Spinal cord (tissue), 10 donors: Measurements from ENCODE around the gene LIPH. TPM values are rescaled to one million over a fixed set of nuclear protein-coding genes. Genes with fewer than 3 reads are reported as not detected.

ENCODE experiments used
- DNase-seq, 6 donors: peaks; one replicate each; pipeline versions ENCODE4 v3.0.0 to v3.0.0-alpha.2; 2013 to 2015; ENCODE audit warnings: low spot score in 6 of 6, low read depth in 4 of 6
- H3K27ac ChIP-seq: one replicate; pipeline ENCODE4 v1.5.1; 2013; ENCODE audit warnings: low read depth, low read length, control low read depth
- H3K27me3 ChIP-seq: one replicate; pipeline ENCODE4 v1.6.1; 2013; ENCODE audit warnings: low read length; ENCODE audit not compliant: control insufficient read depth, insufficient read depth
- H3K36me3 ChIP-seq: one replicate; pipeline ENCODE4 v1.6.1; 2013; ENCODE audit warnings: low read length; ENCODE audit not compliant: control insufficient read depth, insufficient read depth
- H3K4me1 ChIP-seq: one replicate; pipeline ENCODE4 v1.6.1; 2013; ENCODE audit warnings: low read length; ENCODE audit not compliant: control insufficient read depth, insufficient read depth
- H3K4me3 ChIP-seq: one replicate; pipeline ENCODE4 v1.5.1; 2013; ENCODE audit warnings: low read depth, low read length, control low read depth
- H3K9me3 ChIP-seq: one replicate; pipeline ENCODE4 v1.6.1; 2013; ENCODE audit warnings: low read length; ENCODE audit not compliant: control insufficient read depth, insufficient read depth
- WGBS: methylation state at CpG from one replicate; pipeline ENCODE4 v1.1.5; 2013; ENCODE audit warnings: missing lambda C conversion rate; ENCODE audit not compliant: insufficient coverage; 5-methylcytosine and 5-hydroxymethylcytosine counted together
- polyA plus RNA-seq, 2 donors: library from polyadenylated mRNA; unstranded; fragments of 120-200 nt; gene quantifications; one replicate each; pipeline ENCODE4 v1.2.1, GENCODE V29; 2013; ENCODE audit not compliant: insufficient read length in 2 of 2
- total RNA-seq, 2 donors: library from RNA; depleted of rRNA in 1 of 2; stranded (reverse); fragments of 120-200 nt in 1 of 2; fragments of >200 nt in 1 of 2; gene quantifications; one replicate each; pipeline versions ENCODE4 v1.2.3 to v1.2.4, GENCODE V29; 2013 to 2014
- donor health status: healthy.

LIPH gene
- total and polyA plus RNA-seq, 4 donors = 0.08 to 0.61 (median 0.22) TPM

GRCh38 chr3:185526349-185526951 lies 25.9 kb downstream of the LIPH start:
- no peaks in the 10 kb centered on the region for H3K9me3 ChIP-seq
- H3K27ac ChIP-seq = no peak overlapping the region
- H3K36me3 ChIP-seq = no peaks in the 10 kb centered on the region
- DNase-seq = no peak
- no peaks in the 10 kb centered on the region for H3K27me3 ChIP-seq
- WGBS = no CpG with 5 or more reads among the region's 2 CpGs
- no peaks in the 10 kb centered on the region for H3K4me1 ChIP-seq
- H3K4me3 ChIP-seq = no peak overlapping the region

- Histone ChIP-seq H3K9me3 (no peaks in the 10 kb centered on the region), H3K4me1 (no peaks in the 10 kb centered on the region), H3K4me3 (no peak overlapping the region), H3K36me3 (no peaks in the 10 kb centered on the region), H3K27ac (no peak overlapping the region), H3K27me3 (no peaks in the 10 kb centered on the region)
- no peak for DNase-seq
- WGBS = 78% methylated on average over 4 of the region's 7 CpGs
Measured at GRCh38 chr3:185521349-185522138, 30.8 kb downstream of the LIPH start.

GRCh38 chr3:185519021-185519420 lies 33.4 kb downstream of the LIPH start:
- Histone ChIP-seq H3K4me3 (no peak overlapping the region), H3K4me1 (no peaks in the 10 kb centered on the region), H3K36me3 (no peaks in the 10 kb centered on the region), H3K27ac (no peak overlapping the region), H3K27me3 (no peaks in the 10 kb centered on the region), H3K9me3 (no peaks in the 10 kb centered on the region)
- WGBS = 86% methylated on average over 2 of the region's 5 CpGs
- no peak for DNase-seq

- no peak for DNase-seq
- Histone ChIP-seq H3K36me3 (no peaks in the 10 kb centered on the region), H3K4me1 (no peaks in the 10 kb centered on the region), H3K4me3 (no peak overlapping the region), H3K9me3 (no peaks in the 10 kb centered on the region), H3K27ac (no peak overlapping the region), H3K27me3 (no peaks in the 10 kb centered on the region)
- no CpG with 5 or more reads among the region's 2 CpGs for WGBS
Measured at GRCh38 chr3:185517387-185518130, 34.8 kb downstream of the LIPH start.

- Histone ChIP-seq H3K27me3 (no peaks in the 10 kb centered on the region), H3K4me3 (no peak overlapping the region), H3K27ac (no peak overlapping the region), H3K9me3 (no peaks in the 10 kb centered on the region), H3K4me1 (no peaks in the 10 kb centered on the region), H3K36me3 (no peaks in the 10 kb centered on the region)
- 95% methylated on average over 2 of the region's 4 CpGs for WGBS
- DNase-seq = no peak
Measured at GRCh38 chr3:185511711-185512110, 40.7 kb downstream of the LIPH start.

- H3K4me1 ChIP-seq = no peaks in the 10 kb centered on the region
- H3K9me3 ChIP-seq = no peaks in the 10 kb centered on the region
- WGBS = 74% methylated on average over 16 of the region's 19 CpGs
- DNase-seq = no peak
- no peak overlapping the region for H3K4me3 ChIP-seq
- H3K27ac ChIP-seq = no peak overlapping the region
- no peaks in the 10 kb centered on the region for H3K36me3 ChIP-seq
- no peaks in the 10 kb centered on the region for H3K27me3 ChIP-seq
Measured at GRCh38 chr3:185508335-185508991, 43.9 kb downstream of the LIPH start.

- no peaks in the 10 kb centered on the region for H3K27me3 ChIP-seq
- no peaks in the 10 kb centered on the region for H3K36me3 ChIP-seq
- DNase-seq = no peak
- WGBS = 86% methylated on average over 1 of the region's 6 CpGs
- no peaks in the 10 kb centered on the region for H3K9me3 ChIP-seq
- H3K4me3 ChIP-seq = no peak overlapping the region
- no peaks in the 10 kb centered on the region for H3K4me1 ChIP-seq
- H3K27ac ChIP-seq = no peak overlapping the region
Measured at GRCh38 chr3:185507883-185508282, 44.5 kb downstream of the LIPH start.

GRCh38 chr3:185504636-185505035 lies 47.8 kb downstream of the LIPH start:
- Histone ChIP-seq H3K27me3 (no peaks in the 10 kb centered on the region), H3K36me3 (no peaks in the 10 kb centered on the region), H3K27ac (no peak overlapping the region), H3K9me3 (no peaks in the 10 kb centered on the region), H3K4me1 (no peaks in the 10 kb centered on the region), H3K4me3 (no peak overlapping the region)
- WGBS = 78% methylated on average over 1 of the region's 3 CpGs
- no peak for DNase-seq

- H3K36me3 ChIP-seq = no peaks in the 10 kb centered on the region
- H3K4me3 ChIP-seq = no peak overlapping the region
- no peaks in the 10 kb centered on the region for H3K27me3 ChIP-seq
- no peak overlapping the region for H3K27ac ChIP-seq
- H3K4me1 ChIP-seq = peaks cover 3% of the 10 kb centered on the region
- H3K9me3 ChIP-seq = no peaks in the 10 kb centered on the region
- WGBS = 80% methylated on average over 1 of the region's 1 CpG
- no peak for DNase-seq
Measured at GRCh38 chr3:185503521-185503920, 48.9 kb downstream of the LIPH start.
